GM12801 (cell line): Measurements from ENCODE around the gene PGGT1B.

Experiments
- TF ChIP-seq, protein P1 (sequence below): IDR thresholded peaks from one replicate; pipeline ENCODE4 v1.5.1; 2011; ENCODE audit warnings: control low read depth; ENCODE audit not compliant: insufficient read length; ENCODE audit errors: extremely low read depth

The PGGT1B gene

DNA sequence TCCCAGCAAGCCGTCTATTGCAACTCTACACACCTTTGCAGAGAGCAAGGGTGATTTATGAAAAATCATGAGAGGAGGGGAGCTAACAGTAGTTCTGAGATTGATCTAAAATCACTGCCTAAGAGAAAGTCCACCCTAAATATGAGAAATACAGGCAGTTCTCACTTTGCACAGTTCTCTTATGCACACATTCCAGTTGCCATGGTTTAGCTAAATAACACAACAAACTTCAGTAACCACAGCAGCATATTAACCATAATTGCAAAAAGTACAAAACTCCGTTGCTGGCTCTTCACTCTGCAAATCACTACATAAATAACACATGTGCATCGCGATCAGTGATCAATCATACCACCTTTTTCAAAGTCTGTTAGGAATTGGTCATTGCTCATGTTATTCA is 31.1 kb downstream of the PGGT1B start:
- TF ChIP-seq, protein P1, sequence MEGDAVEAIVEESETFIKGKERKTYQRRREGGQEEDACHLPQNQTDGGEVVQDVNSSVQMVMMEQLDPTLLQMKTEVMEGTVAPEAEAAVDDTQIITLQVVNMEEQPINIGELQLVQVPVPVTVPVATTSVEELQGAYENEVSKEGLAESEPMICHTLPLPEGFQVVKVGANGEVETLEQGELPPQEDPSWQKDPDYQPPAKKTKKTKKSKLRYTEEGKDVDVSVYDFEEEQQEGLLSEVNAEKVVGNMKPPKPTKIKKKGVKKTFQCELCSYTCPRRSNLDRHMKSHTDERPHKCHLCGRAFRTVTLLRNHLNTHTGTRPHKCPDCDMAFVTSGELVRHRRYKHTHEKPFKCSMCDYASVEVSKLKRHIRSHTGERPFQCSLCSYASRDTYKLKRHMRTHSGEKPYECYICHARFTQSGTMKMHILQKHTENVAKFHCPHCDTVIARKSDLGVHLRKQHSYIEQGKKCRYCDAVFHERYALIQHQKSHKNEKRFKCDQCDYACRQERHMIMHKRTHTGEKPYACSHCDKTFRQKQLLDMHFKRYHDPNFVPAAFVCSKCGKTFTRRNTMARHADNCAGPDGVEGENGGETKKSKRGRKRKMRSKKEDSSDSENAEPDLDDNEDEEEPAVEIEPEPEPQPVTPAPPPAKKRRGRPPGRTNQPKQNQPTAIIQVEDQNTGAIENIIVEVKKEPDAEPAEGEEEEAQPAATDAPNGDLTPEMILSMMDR = no peak

- TF ChIP-seq, protein P1 = no peak
Observed at GRCh38 chr5:115229606-115230005, 33.1 kb downstream of the PGGT1B start.

DNA sequence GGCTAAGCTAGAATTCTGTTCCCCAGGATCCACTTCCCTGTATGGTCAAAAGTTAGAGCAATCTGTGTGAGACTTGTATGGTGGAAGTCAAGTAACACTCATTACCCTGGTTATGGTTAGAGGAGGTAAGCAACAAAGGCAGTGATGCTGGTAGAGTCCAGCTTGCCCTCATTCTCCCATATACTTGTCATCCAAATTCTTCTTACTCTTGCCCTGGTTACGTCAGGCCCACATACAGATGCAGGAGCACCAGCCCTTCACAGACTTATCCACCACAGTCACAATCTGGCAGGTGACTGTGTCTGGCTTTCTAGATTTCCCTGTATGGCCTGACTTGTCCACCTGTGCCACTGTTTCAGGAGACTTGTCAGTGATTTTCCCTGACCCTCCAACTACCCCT is 35.4 kb downstream of the PGGT1B start:
- TF ChIP-seq, protein P1 = no peak

DNA sequence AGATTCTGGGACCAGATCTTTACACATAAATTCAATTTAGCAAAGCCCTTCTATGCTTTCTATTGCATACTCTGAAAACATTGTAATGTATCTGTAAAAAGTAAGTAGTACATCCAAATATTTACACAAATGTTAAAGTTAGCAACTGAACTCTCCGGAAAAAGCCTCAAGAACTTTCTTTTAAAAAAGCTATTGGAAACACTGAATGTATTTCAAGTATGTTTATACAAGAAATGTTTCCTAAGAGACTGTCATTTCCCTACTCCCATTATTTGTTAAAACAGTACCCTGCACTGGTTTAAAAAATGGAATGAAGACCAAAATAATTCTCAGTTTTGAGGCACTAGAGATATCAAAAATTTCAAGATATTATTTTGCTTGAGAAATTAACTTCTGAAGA is 48.1 kb downstream of the PGGT1B start:
- TF ChIP-seq, protein P1 = no peak

GRCh38 chr5:115209279-115209678 is 53.4 kb downstream of the PGGT1B start:
- TF ChIP-seq, protein P1 = no peak

DNA sequence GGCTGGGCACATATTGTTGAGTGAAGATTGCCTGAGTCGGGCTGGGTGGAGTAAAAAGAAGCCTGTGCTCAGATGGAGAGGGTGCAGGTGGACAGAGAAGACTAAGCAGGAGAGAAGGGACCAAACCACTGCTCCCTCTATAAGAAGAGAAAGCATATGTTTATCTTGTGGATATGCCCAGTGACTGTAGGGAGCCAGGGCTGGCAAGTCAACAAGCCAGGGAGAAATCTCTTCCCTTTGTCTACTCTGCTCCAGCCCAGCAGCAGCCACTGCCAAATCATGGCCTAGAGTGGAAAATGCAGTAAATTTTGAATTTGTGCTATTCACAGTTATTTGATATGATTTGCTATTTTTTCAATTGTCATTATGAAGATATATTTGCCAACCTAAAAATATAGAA is 59.7 kb downstream of the PGGT1B start:
- TF ChIP-seq, protein P1 = no peak

GRCh38 chr5:115196161-115196560 is 66.5 kb downstream of the PGGT1B start:
- TF ChIP-seq, protein P1 = no peak

- TF ChIP-seq, protein P1 = no peak
Observed at GRCh38 chr5:115194676-115195075, 68.0 kb downstream of the PGGT1B start.
